H4 (cell line): ENCODE results near the gene WWTR1. TPM values are rescaled to one million over a fixed set of nuclear protein-coding genes. Genes with fewer than 3 reads are reported as not detected.

ENCODE experiments used
- DNase-seq: peaks from one replicate; pipeline ENCODE4 v3.0.0-alpha.2; 2015; ENCODE audit warnings: low spot score
- total RNA-seq: library from RNA; depleted of rRNA; stranded (reverse); fragments of >200 nt; shearing (Covaris generic); gene quantifications from 2 replicates; pipeline ENCODE4 v1.2.3, GENCODE V29; 2014

The WWTR1 gene
- total RNA-seq, 1 experiment from 2014 or later, result 47.4 TPM

GRCh38 chr3:149497966-149498670 is 159.7 kb downstream of the WWTR1 start:
- DNase-seq, result no peak

- no peak for DNase-seq
Observed at GRCh38 chr3:149496891-149497290, 160.9 kb downstream of the WWTR1 start.

- DNase-seq, result no peak
Observed at GRCh38 chr3:149495581-149496125, 162.2 kb downstream of the WWTR1 start.

- no peak for DNase-seq
Observed at GRCh38 chr3:149494759-149495580, 162.9 kb downstream of the WWTR1 start.

- peak; percentile 74 for DNase-seq
Observed at GRCh38 chr3:149494022-149494758, 163.6 kb downstream of the WWTR1 start.

- no peak for DNase-seq
Observed at GRCh38 chr3:149493315-149494021, 164.4 kb downstream of the WWTR1 start.

GRCh38 chr3:149490260-149490971 is 167.4 kb downstream of the WWTR1 start:
- DNase-seq, result no peak

GRCh38 chr3:149489060-149489690 is 168.7 kb downstream of the WWTR1 start:
- DNase-seq, result peak; percentile 39

- peak; percentile 34 for DNase-seq
Observed at GRCh38 chr3:149487598-149488197, 170.1 kb downstream of the WWTR1 start.

GRCh38 chr3:149486726-149487125 is 171.1 kb downstream of the WWTR1 start:
- no peak for DNase-seq

- DNase-seq, result no peak
Observed at GRCh38 chr3:149481491-149481890, 176.3 kb downstream of the WWTR1 start.

- DNase-seq, result no peak
Observed at GRCh38 chr3:149481056-149481455, 176.8 kb downstream of the WWTR1 start.

GRCh38 chr3:149480326-149481017 is 177.4 kb downstream of the WWTR1 start:
- peak; percentile 88 for DNase-seq

GRCh38 chr3:149479621-149480325 is 178.1 kb downstream of the WWTR1 start:
- no peak for DNase-seq

- no peak for DNase-seq
Observed at GRCh38 chr3:149476225-149476624, 181.6 kb downstream of the WWTR1 start.

- DNase-seq, result no peak
Observed at GRCh38 chr3:149475451-149476060, 182.3 kb downstream of the WWTR1 start.

- DNase-seq, result no peak
Observed at GRCh38 chr3:149474250-149474817, 183.5 kb downstream of the WWTR1 start, which contains the start of gene TM4SF4. TSS of gene TM4SF4 (plus strand) at chr3:149474697. CDS start at chr3:149474878, 181 bp downstream.
